ENCODE results near the gene SYNJ2. TPM values are rescaled to one million over a fixed set of nuclear protein-coding genes. Genes with fewer than 3 reads are reported as not detected.

Gene SYNJ2
- total and polyA plus RNA-seq, 7 donors, result 2.6 to 30.2 (median 6.1) TPM

GRCh38 chr6:158040051-158040803 lies 58.6 kb downstream of the SYNJ2 start:
- DNase-seq (peak in 1 of 2 donors; percentile 38), ATAC-seq (peak in 1 of 4 donors; percentile 11)
- Histone ChIP-seq H3K36me3 (ENCODE audit: insufficient read depth in 1 of 2, low read depth in 1 of 2) (no peaks in the 10 kb centered on the region), H3K27me3 (ENCODE audit: insufficient read depth in 3 of 3, low read length in 2 of 3) (no peaks in the 10 kb centered on the region), H3K27ac (peak overlapping the region; percentile 98), H3K4me3 (no peak overlapping the region), H3K9me3 (no peaks in the 10 kb centered on the region), H3K4me1 (peaks cover 53% of the 10 kb centered on the region)
- TF ChIP-seq CTCF (IDR thresholded peaks at IDR 0.05), result no peak
- WGBS, 3 donors, result 50 to 76% (median 53%) methylated on average over 6 of the region's 6 CpGs
- intact Hi-C loops (cut with DNase I), result loop anchor here in 1 of 2 donors (5.0 kb wide), 1 partner anchor 58 kb away; the partner anchor contains the start of gene SYNJ2

DNA sequence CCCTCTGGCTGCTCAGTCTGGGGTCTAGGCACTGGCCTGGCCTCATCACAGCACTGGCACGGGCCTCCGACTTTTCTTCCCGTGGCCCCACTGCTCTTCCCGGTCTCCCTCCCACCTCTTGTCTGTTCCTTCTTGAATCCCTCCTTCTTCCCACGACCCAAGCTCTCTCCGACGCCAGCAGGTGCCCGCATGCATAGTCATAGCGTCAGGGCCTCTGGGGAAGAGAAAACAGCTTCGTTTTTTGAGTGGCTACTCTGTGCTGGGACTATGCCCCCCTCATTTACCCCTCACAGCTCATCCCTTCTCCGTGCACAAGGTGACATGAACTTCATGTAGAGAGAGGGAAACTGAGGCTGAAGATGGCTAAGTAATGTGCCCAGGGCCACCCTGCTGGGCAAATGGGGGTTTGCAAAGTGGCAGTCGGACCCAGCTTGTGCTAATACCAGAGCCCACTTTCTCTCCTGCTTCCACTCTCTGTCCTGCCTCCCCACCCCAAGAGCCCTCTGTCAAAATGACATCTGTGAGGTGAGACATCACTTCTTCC lies 59.2 kb downstream of the SYNJ2 start:
- Histone ChIP-seq H3K27me3 (ENCODE audit: insufficient read depth in 3 of 3, low read length in 2 of 3) (no peaks in the 10 kb centered on the region), H3K27ac (peak overlapping the region; percentile 98), H3K36me3 (ENCODE audit: insufficient read depth in 1 of 2, low read depth in 1 of 2) (no peaks in the 10 kb centered on the region), H3K4me3 (no peak overlapping the region), H3K9me3 (no peaks in the 10 kb centered on the region), H3K4me1 (peaks cover 56% of the 10 kb centered on the region)
- intact Hi-C loops (cut with DNase I), result loop anchor here in 1 of 2 donors (5.0 kb wide), 1 partner anchor 59 kb away; the partner anchor contains the start of gene SYNJ2
- DNase-seq (peak in 1 of 2 donors; percentile 45), ATAC-seq (no peak)
- no peak for TF ChIP-seq CTCF (IDR thresholded peaks at IDR 0.05)
- WGBS, 3 donors, result 84 to 87% (median 85%) methylated on average over 12 of the region's 12 CpGs

GRCh38 chr6:158041370-158041769 lies 59.7 kb downstream of the SYNJ2 start:
- Histone ChIP-seq H3K27me3 (ENCODE audit: insufficient read depth in 3 of 3, low read length in 2 of 3) (no peaks in the 10 kb centered on the region), H3K27ac (peak overlapping the region; percentile 98), H3K9me3 (no peaks in the 10 kb centered on the region), H3K4me3 (no peak overlapping the region), H3K36me3 (ENCODE audit: insufficient read depth in 1 of 2, low read depth in 1 of 2) (no peaks in the 10 kb centered on the region), H3K4me1 (peaks cover 61% of the 10 kb centered on the region)
- DNase-seq (no peak), ATAC-seq (no peak)
- no peak for TF ChIP-seq CTCF (IDR thresholded peaks at IDR 0.05)
- intact Hi-C loops (cut with DNase I), result loop anchor here in 1 of 2 donors (5.0 kb wide), 1 partner anchor 59 kb away; the partner anchor contains the start of gene SYNJ2
- WGBS, 3 donors, result 88 to 93% (median 93%) methylated on average over 4 of the region's 4 CpGs

GRCh38 chr6:158041788-158042187 lies 60.1 kb downstream of the SYNJ2 start:
- Histone ChIP-seq H3K9me3 (no peaks in the 10 kb centered on the region), H3K4me3 (no peak overlapping the region), H3K27me3 (ENCODE audit: insufficient read depth in 3 of 3, low read length in 2 of 3) (no peaks in the 10 kb centered on the region), H3K4me1 (peaks cover 65% of the 10 kb centered on the region), H3K27ac (peak overlapping the region; percentile 98), H3K36me3 (ENCODE audit: insufficient read depth in 1 of 2, low read depth in 1 of 2) (no peaks in the 10 kb centered on the region)
- TF ChIP-seq CTCF (IDR thresholded peaks at IDR 0.05), result no peak
- ATAC-seq, result no peak
- WGBS, 3 donors, result 81 to 91% (median 87%) methylated on average over 12 of the region's 12 CpGs
- intact Hi-C loops (cut with DNase I), result loop anchor here in 1 of 2 donors (5.0 kb wide), 1 partner anchor 59 kb away; the partner anchor contains the start of gene SYNJ2
- no peak for DNase-seq
